Ovary (tissue), 3 donors: ENCODE data around the gene ERCC6.

Source experiments
- CTCF ChIP-seq, 3 donors: fragments of 450-650 bp in 2 of 3; fragments of 200-600 bp in 1 of 3; IDR thresholded peaks; one replicate each; pipeline versions ENCODE4 v1.5.1 to v1.8.0; 2016 to 2022; ENCODE audit warnings: antibody characterized with exemption in 3 of 3, mild to moderate bottlenecking in 1 of 3
- EP300 ChIP-seq: sonication (generic); formaldehyde crosslinking; IDR thresholded peaks from one replicate; pipeline ENCODE4 v1.6.1; 2017; ENCODE audit warnings: antibody characterized with exemption
- POLR2A ChIP-seq: fragments of 450-650 bp; IDR thresholded peaks from one replicate; pipeline ENCODE4 v1.6.1; 2017; ENCODE audit warnings: antibody characterized with exemption, mild to moderate bottlenecking, moderate library complexity
- donor health status: DM: no; HTN: no; CAD: no.

DNA sequence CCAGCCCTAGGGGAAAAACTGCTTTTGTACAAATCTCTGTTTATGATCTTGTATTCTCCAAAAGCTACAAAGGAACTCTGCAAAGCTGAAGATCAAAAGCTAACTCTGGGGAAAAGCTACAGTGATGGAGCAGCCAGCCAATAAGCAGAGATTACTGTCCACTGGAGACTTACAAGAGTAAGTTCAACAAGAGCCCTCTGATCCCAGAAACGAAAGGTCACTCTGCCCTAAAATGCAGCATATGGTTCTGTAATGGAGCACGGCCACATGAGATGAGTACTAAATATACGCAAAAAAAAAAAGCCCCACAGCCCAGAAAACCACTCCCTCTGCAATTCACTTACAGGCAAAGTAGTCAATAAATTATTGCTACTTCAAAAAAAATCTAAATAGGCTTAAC is 60.1 kb downstream of the ERCC6 start:
- TF ChIP-seq EP300 (no peak), POLR2A (no peak), CTCF (IDR thresholded peaks at IDR 0.05) (no peak)
